ENCODE data around the gene PARD6G. TPM values are rescaled to one million over a fixed set of nuclear protein-coding genes. Genes with fewer than 3 reads are reported as not detected.
A peak's percentile ranks its signal among the peaks of the same experiment; 100 is the strongest.

PARD6G gene
- total and polyA plus RNA-seq, 2 of the 8 experiments (the other 6 are each of a cell fraction or from before 2014, with no cell fraction given), result 11.3 to 17.9 TPM

DNA sequence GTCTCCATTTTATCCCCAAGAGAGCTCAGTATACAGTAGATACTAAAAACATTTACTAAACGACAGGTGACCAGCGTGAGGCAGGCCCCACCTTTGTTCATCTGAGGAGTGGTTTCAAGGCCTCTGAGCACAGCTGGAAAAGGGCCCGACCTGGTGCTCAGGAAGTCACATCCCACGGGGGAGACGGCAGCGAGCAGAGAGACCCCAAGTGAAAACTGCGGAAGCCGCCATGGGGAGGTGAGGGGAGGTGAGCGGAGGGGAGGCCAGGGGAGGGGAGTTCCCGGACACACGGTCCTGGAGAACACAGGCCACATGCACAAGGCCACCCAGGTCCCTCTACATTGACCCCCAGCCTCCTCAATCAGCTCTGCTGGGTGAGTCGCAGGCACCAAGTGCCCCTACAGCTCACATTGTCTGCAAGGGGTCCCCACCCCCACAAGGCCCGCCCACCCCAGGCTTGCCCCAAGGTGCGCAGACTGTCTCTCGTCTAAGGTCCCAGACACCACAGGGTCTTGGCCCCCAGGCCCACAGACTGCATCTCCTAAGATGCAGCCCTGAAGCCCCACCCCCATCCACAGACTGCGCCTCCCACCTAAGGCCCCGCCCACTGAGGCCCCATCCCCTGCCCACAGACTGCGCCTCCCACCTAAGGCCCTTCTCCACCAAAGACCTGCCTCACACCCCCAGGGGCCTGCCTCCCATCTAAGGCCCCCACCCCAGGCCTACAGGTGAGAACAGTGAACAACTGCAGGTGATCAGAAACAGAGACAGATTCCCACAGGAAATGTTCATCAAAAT, 19.1 kb downstream of the PARD6G start:
- CTCF ChIA-PET (ENCODE audit: partially characterized antibody), result interaction anchor here (0.8 to 4.5 kb wide), 6 partner anchors 12 to 73 kb away, joined by 3 to 20 read pairs (median 4); no protein-coding TSS in a partner anchor
- peaks cover 0 to 6% (median 2%) of the 10 kb centered on the region in 4 experiments; a peak in 5 of 7 replicates for H3K4me1 ChIP-seq (replicated peaks in 1 of 4; ENCODE audit: control insufficient read depth in 3 of 4, insufficient read depth in 4 of 4, low read length in 3 of 4)
- no peak overlapping the region for H4K5ac ChIP-seq (ENCODE audit: insufficient read length, low read depth, low read length)
- no peak overlapping the region for H3K4me3 ChIP-seq (ENCODE audit: extremely low read depth in 1 of 4, insufficient read depth in 2 of 4, low read depth in 3 of 4, low read length in 4 of 4)
- H3K56ac ChIP-seq (replicated peaks; ENCODE audit: insufficient read length, low read depth, low read length), result no peak overlapping the region
- POLR2A ChIA-PET (ENCODE audit: partially characterized antibody), result no interaction called here
- peaks cover 8% of the 10 kb centered on the region; the same call in 1 of the 2 replicates for H3K79me1 ChIP-seq (ENCODE audit: low read depth, low read length)
- H3K4me2 ChIP-seq (ENCODE audit: insufficient read depth in 1 of 2, low read depth in 2 of 2, low read length in 2 of 2), result no peak overlapping the region
- no peak overlapping the region for H3K23ac ChIP-seq (ENCODE audit: insufficient read length)
- H2BK120ac ChIP-seq (replicated peaks; ENCODE audit: low read depth, low read length), result no peak overlapping the region
- no peak overlapping the region for H2BK20ac ChIP-seq (ENCODE audit: low read length)
- H3K27ac ChIP-seq (ENCODE audit: low read depth, low read length), result no peak overlapping the region
- H4K8ac ChIP-seq (ENCODE audit: extremely low read depth, insufficient read depth, low read length), result no peak overlapping the region
- H3K9me3 ChIP-seq (ENCODE audit: insufficient read depth in 2 of 2, low read depth in 1 of 2, low read length in 1 of 2), result no peaks in the 10 kb centered on the region
- DNase-seq (ENCODE audit: low read depth in 1 of 2, low spot score in 2 of 2) (peak in 1 of 2 experiments; percentile 53), FAIRE-seq (no peak)
- H4K91ac ChIP-seq (replicated peaks; ENCODE audit: insufficient read length, low read length), result no peak overlapping the region
- H3K79me2 ChIP-seq (ENCODE audit: control insufficient read depth in 1 of 2, insufficient read depth in 2 of 2, low read length in 2 of 2), result peaks cover 0 to 3% of the 10 kb centered on the region in 2 experiments; a peak in 1 of 4 replicates
- no peaks in the 10 kb centered on the region for H3K27me3 ChIP-seq (replicated peaks in 1 of 4; ENCODE audit: control insufficient read depth in 3 of 4, extremely low read depth in 1 of 4, insufficient read depth in 3 of 4, low read length in 3 of 4)
- H3K18ac ChIP-seq (ENCODE audit: extremely low read depth, low read length), result no peak overlapping the region
- H2AFZ ChIP-seq (ENCODE audit: low read length), result no peak overlapping the region
- no peaks in the 10 kb centered on the region for H3K23me2 ChIP-seq (ENCODE audit: low read depth, low read length)
- 86% methylated on average over 11 of the region's 18 CpGs; no CpG with 5 or more reads in 1 of the 2 experiments for WGBS, 2 experiments (ENCODE audit: extremely low coverage in 1 of 2, insufficient coverage in 1 of 2, insufficient read length in 1 of 2, insufficient replicate concordance in 2 of 2, low coverage in 1 of 2, low lambda C conversion rate in 2 of 2, missing lambda C conversion rate in 1 of 2)
- H3K36me3 ChIP-seq (ENCODE audit: control insufficient read depth in 2 of 4, insufficient read depth in 4 of 4, low read length in 3 of 4), result no peaks in the 10 kb centered on the region
- H3K14ac ChIP-seq (ENCODE audit: insufficient read length), result no peak overlapping the region
- H3K9ac ChIP-seq (replicated peaks in 1 of 4; ENCODE audit: extremely low read depth in 1 of 4, low read depth in 3 of 4, low read length in 3 of 4), result no peak overlapping the region
- no peak overlapping the region for H2BK5ac ChIP-seq (ENCODE audit: low read depth, low read length)
- no peak overlapping the region for H2AK5ac ChIP-seq (ENCODE audit: low read depth, low read length)
- peaks cover 7% of the 10 kb centered on the region in 2 experiments for H4K20me1 ChIP-seq (replicated peaks in 1 of 2; ENCODE audit: control insufficient read depth in 1 of 2, insufficient read depth in 2 of 2, low read length in 2 of 2)
- H2BK15ac ChIP-seq (ENCODE audit: low read length), result no peak overlapping the region
- no peak overlapping the region for H2BK12ac ChIP-seq (ENCODE audit: low read depth, low read length)
- H3K4ac ChIP-seq (replicated peaks; ENCODE audit: insufficient read length, low read depth, low read length), result no peak overlapping the region
- TF ChIP-seq, protein P1, sequence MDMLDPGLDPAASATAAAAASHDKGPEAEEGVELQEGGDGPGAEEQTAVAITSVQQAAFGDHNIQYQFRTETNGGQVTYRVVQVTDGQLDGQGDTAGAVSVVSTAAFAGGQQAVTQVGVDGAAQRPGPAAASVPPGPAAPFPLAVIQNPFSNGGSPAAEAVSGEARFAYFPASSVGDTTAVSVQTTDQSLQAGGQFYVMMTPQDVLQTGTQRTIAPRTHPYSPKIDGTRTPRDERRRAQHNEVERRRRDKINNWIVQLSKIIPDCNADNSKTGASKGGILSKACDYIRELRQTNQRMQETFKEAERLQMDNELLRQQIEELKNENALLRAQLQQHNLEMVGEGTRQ (IDR thresholded peaks at IDR 0.05; ENCODE audit: low read length), result no peak
- TF ChIP-seq FOSL1 (IDR thresholded peaks at IDR 0.05; ENCODE audit: insufficient read depth, low read depth, low read length) (no peak), POU5F1 (IDR thresholded peaks at IDR 0.05; ENCODE audit: low read depth, low read length) (no peak), TBP (IDR thresholded peaks at IDR 0.05; ENCODE audit: low read depth, low read length) (no peak), GTF2F1 (IDR thresholded peaks at IDR 0.05; ENCODE audit: borderline replicate concordance, low read depth, low read length) (no peak), RFX5 (IDR thresholded peaks at IDR 0.05; ENCODE audit: borderline replicate concordance, low read depth, low read length) (no peak), TAF7 (optimal IDR thresholded peaks at IDR 0.05; ENCODE audit: borderline replicate concordance, low read depth, low read length) (no peak), SIN3A (conservative IDR thresholded peaks at IDR 0.05 in 1 of 2, IDR thresholded peaks at IDR 0.05 in 1 of 2; ENCODE audit: low read depth in 1 of 2, low read length in 2 of 2) (no peak), KDM4A (IDR thresholded peaks at IDR 0.05; ENCODE audit: low read depth, low read length, severe bottlenecking) (no peak)
- TF ChIP-seq, protein P2, sequence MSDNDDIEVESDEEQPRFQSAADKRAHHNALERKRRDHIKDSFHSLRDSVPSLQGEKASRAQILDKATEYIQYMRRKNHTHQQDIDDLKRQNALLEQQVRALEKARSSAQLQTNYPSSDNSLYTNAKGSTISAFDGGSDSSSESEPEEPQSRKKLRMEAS (IDR thresholded peaks at IDR 0.05), result no peak

Measured in H1 (cell line).